NCI-H2029 (cell line): ENCODE measurements around the gene TRPT1.
A peak's percentile ranks its signal among the peaks of the same experiment; 100 is the strongest.
"Not testable (repeated sequence)": the region's sequence is repeated elsewhere in the genome, so short reads cannot be mapped to it uniquely, and the experiment has no call there.

ENCODE experiments used
- DNase-seq: peaks from one replicate; lab custom pipeline; 2025; lab: John Stamatoyannopoulos, UW

Gene TRPT1

DNA sequence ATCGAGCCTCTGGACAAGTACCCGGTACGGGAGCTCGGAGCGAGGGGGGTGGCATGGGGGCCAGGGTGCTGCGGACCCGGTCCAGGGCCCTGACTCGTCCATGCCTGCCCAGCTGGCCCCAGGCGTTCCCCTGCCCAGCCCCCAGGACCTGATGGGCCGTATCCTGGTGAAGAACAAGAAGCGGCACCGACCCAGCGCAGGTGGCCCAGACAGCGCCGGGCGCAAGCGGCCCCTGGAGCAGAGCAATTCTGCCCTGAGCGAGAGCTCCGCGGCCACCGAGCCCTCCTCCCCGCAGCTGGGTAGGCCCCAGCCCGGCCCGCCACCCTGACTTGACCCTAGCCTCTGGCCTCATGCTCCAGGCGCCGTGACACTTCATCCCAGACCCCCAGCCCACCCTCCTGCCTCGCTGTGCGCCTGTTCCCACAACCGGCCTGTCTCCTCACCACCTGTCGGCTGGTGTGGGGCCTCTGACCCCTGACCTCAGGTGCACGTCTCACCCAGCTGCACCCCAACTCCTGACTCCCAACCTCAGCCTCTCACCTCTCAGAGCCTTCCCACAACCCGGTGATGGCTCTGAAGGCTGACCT is 33.1 kb upstream of the TRPT1 start:
- no peak for DNase-seq

DNA sequence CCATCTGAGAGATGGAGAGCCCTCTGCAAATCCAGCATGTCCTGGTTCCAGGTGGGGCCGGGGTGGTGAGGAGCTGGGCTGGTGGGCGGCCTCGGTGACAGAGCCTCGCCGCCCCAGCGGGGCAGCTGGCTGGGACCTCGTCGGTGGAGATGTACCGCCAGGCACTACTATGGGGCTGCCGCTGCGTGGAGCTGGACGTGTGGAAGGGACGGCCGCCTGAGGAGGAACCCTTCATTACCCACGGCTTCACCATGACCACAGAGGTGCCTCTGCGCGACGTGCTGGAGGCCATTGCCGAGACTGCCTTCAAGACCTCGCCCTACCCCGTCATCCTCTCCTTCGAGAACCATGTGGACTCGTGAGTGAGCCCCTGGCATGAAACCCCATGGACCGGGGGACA is 32.4 kb upstream of the TRPT1 start:
- DNase-seq = no peak

DNA sequence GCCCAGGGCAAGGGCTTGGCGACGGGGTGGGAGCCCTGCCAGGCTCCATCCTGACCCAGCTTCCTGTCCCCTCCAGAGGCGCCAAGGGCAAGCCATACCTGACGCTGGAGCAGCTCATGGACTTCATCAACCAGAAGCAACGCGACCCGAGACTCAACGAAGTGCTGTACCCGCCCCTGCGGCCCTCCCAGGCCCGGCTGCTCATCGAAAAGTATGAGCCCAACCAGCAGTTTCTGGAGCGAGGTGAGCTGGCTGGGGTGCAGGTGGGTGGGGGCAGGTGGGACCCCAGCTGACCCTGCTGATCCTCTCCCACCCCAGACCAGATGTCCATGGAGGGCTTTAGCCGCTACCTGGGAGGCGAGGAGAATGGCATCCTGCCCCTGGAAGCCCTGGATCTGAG is 30.3 kb upstream of the TRPT1 start:
- DNase-seq = no peak

DNA sequence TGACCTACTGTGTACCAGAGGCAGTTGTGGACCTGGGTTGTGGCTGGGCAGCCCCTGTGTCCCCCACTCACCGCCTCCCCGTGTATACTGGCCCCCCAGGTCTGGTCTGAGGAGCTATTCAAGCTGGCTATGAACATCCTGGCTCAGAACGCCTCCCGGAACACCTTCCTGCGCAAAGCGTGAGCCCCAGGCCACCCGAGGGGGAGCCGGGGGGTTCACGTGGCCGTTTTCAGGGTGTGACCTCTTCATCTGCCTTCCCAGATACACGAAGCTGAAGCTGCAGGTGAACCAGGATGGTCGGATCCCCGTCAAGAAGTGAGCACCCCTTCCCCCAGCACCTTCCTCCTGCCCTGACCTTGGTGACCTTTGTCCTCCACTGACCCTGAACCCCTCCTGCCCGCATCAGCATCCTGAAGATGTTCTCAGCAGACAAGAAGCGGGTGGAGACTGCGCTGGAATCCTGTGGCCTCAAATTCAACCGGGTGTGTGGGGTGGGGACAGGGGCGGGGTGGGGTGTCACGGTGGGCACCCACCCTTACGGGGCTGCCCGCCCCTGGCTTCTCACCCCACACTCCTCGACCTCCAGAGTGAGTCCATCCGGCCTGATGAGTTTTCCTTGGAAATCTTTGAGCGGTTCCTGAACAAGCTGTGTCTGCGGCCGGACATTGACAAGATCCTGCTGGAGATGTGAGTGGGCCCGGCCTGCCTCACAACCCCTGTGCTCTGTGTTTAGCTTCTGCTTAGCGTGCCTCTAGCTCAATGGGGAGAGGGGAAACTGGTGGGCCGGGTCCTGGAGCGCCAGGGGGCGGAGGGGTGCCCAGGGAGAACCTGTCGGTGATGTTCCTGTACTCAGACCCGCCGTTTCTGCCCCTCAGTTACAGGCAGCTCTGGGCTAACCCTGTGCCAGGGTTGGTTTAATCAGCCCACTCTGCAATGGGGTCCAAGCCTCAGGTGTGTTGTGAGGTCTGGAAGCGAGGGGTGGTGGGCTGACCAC is 29.4 kb upstream of the TRPT1 start:
- no peak for DNase-seq

DNA sequence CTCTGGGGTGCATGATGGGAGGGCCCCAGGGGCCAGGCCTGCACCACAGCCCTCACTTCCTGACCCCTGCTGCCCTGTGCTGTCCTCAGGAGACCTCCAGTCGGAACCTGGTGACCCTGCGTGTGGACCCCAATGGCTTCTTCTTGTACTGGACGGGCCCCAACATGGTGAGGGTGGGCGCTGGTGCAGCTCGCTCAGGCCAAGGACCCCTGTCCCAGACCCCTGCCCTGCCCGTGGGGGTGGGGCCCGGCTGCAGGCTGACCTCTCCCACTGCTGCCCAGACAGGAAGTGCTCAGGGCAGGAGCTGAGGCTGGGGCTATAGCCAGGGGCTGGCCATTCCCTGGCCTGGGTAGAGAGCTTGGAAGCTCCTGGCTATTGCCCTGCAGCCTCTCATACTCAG is 28.3 kb upstream of the TRPT1 start:
- DNase-seq = no peak

DNA sequence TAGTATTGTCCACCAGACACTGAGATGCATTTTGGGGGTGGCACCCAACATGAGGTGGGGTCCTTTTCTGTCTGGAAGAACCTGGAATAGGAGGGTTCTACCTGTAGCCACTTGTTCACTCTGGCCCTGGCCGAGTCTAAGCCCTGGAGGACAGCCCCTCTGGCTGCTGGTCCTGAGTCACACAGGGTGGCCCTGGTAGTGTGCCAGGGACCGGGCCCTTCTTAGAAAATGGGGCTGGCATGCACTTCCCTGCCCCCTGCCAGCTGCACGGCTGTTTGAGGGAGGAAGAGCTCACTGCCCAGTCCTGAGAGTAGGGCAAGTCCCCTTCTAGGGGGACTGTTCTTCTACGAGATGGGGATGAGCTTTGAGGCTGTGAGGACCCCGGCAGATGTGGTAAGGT is 27.5 kb upstream of the TRPT1 start:
- DNase-seq = no peak

DNA sequence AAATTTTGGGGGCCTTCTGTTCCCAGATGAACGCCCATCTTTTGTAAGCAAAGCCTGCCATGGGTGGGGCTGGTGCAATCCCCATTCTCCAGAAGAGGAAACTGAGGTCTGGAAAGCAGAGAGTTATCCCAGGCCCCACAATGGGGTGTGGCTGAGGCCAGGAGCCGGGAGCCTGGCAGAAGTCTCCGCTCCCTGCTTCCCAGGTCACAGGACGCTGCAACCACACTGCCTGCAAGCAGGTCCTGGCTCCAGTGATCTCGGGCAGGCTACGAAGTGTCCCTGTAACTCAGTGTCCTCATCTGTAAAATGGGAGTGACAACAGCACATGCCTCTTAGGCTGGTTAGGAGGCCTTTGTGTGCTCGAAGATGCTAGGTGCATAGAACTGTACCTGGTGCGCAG is 27.1 kb upstream of the TRPT1 start:
- DNase-seq = no peak

DNA sequence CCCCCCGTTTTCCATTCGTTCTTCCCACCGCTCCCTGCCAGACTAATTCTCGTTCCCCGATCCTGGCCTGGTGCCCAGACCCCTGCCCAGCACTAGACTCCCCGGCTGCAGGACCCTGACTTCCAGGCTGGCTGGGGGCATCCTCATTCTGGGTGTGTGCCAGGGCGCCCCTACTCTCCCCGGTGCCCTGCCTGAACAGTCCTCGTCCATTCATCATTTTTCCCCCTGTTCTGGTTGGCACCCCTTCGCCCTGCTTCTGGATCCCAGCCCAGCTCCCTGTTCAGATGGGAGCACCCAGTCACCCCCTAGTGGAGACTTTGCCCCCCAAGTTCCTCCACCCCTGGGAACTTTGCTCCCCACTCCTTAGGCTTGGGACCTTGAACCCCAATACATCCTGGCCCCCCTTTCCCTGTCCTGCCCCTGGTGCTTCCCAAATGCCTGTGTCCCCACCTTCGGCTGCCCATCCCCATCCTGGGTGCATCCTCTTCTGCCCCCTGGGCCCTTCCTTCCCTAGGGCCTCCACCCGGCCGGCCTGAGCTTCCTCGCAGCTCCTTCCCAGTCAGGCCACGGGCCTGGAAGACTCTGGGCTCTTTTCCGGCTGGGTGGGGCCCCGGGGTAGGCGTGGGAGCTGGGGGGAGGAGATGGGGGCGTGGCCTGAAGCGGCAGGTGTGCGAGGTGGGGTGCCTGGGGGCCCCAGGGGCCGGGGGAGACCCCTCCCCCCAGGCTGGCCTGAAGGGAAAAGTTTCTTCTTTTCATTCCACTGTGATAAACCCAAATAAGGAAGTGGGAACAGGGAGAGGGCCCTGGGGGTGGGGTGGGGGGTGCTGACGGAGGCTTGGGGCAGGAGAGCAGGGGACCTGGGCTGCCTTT is 26.3 kb upstream of the TRPT1 start:
- no peak for DNase-seq

DNA sequence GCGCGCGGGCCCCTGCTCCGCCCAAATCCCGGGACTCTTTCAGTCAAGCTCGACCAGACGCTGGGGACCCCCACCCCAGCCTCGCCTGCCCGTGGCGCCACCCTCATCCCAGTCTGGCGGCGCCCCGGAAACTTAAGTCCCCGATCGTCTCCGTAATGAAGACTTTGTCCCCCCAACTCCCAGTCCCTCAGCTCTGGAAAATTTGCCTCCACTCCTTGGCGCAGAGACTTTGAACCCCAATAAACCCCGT is 25.7 kb upstream of the TRPT1 start:
- DNase-seq = no peak

DNA sequence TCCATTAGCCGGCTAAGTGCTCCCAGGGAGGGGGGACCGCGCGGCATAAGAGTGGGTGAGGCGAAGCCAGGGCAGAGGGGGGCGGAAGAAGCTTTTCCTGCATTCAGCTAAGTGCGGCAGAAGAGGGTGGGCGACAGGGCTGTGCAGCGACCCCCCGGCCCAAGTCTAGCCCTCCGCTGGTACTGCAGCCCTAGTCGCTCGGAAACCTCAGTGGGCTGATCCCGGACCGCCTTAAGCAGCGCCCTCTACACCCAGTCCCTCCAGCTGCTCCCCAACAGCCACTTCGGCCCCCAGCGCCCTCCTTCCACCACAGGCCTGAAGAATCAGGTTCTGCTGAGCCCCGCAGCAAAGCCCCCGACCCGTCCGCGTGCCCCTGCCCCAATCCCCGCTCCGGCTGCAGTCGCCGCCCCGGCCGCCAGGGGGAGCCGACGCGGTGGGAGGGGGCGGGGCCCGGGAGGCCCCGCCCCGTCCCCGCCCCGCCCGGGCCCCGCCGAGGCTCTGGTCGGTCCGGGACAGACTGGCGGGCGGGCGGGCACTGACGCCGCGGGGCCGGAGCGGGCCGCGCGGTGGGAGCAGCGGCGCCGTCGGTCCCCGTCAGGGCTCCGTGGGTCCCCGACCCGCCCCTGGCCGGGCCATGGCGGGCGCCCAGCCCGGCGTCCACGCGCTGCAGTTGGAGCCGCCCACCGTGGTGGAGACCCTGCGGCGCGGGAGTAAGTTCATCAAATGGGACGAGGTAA is 25.2 kb upstream of the TRPT1 start, which contains the start of gene PLCB3:
Gene PLCB3 (plus strand): TSS at position 515 of the 737 bp plus-strand sequence. CDS start 120 bp downstream, at position 635.
- no peak for DNase-seq

DNA sequence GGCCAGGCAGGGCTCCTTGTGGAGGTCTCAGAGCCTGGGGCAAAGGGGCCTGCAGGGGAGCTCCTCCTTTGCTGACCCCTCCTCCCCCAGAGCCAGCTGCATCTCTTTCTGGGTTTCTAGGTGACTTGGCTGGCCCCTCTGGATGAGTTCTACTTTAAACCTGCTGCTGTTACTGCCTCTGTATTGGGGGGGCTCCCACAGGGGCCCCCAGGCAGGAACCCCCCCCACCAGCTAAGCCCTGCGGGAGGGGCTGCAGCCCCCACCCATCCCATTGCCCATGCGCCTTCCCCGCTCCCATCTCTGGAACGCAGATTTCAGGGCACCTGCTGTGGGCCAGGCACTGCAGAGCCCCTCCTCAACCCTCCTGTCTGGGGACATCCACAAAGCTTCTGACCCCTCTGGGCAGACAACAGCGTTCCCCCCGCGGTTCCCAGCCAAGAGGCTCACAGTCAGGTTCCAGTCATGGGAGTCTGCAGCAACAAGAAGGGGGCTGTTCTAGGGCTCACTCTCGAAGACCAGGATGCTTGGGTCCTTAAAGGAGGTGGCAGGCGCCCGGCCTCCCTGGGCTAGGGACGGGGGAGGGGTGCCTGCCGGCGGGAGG is 24.5 kb upstream of the TRPT1 start:
- no peak for DNase-seq

DNA sequence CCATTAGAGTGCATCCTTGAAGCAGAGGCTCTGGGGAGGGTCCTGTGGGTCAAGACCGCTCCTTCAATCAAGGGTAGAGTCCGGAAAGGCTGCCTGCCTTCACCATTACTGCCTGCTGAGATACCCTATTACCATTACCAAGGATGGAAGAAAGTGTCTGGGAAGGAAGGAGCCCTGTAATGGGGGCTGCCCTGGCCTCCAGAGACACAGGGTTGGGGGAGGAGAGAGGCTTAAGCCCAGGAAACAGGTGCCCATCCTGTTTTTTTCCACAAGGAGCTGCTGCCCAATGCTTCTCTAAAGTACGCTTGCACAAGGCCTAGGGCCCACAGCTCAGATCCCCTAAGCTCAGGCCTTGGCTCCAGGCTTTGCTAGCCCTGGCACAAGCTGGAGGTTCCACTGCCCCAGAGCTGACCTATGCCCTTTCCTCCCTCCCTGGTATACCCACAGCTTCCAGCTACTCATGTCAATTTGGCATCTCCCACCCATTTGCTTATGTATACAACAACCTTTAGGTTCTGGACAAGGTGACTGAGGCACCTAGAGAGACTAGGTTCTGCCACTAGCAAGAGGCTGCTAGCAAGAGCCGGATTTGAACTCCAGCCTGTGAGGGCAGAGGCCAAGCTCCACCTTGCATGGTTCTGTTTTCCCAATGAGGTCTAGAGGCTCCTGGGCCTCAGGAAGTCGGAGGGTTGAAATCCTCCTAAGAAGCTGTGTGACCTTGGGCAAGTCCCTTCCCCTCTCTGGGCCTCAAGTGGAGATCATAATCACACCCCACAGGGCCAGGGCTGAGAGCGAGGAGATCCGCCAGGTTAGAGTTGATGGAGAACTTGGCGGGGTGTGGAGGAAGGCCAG is 23.8 kb upstream of the TRPT1 start:
- DNase-seq = no peak

DNA sequence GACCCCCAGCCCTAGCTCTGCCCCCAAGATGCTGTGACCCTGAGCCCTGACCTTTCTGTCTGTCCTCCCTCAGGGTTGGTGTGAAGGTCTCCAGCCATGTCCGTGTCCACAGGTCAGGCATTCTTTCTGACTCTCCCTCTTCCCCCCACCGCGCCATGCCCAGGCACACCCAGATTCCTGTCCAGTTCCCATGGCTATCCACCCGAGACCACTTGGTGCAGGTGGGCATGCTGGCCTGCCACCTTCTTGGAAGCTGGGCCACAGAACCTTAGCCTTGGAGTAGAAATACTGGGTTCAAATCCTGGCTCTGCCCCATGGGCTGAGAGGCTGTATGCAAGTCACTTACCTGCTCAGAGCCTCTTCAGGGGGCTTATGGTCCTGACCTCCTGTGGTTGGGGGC is 23.1 kb upstream of the TRPT1 start:
- no peak for DNase-seq

DNA sequence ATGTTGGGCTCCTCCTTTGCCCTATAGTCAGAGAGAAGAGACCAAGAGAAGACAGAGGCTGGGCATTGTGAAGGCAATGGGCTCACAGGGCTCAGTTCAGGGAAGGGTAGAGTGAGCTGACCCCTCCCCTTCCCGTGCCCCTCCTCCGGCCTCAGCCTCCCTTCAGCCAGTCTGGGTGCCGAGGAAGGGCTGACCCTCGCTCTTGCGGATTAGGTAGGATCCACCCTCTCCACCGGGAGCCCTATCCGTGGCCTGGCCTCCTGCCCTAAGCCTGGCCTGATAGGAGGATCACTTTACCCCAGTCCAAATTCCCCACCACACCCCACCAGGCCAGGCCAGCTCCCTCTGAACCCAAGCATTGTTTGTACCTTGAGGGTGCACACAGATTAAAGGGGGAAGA is 22.6 kb upstream of the TRPT1 start:
- no peak for DNase-seq

DNA sequence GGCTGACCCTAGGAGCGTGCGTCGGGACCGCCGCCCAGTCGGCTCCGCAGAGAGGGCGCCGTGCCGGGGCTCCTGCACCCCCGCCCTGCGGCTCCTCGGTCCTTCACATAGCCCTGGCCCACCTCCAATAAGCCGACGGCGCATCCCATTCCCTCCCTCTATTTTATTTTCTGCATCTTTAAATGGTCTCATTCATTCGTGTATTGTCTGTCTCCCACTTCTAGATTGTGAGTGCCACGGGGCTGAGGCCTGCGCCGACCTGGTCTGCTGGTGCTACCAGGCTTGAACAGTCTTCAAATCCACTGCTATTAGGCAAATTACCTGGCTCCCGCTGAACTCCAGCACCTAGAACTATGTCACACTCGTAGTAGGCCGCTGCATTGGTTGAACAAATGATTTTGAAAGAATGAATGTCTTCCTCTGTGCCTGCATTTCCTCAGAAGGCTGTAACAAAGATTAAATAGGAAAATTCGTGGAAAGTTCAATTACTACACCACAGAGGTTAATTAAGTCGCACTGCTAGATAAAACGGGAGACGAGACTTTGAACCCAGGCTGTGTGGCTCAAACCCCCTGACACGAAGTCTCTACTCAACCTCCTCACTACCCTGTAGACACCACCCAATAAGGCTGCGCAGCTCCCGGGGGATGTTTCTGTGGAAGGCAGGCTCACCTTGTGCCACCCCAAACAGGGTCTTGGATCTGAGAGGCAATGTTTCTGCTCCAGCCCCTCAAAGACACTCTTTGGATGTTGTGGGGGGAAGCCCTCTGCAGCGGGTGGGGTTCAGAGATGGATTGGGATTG is 21.9 kb upstream of the TRPT1 start:
- no peak for DNase-seq

DNA sequence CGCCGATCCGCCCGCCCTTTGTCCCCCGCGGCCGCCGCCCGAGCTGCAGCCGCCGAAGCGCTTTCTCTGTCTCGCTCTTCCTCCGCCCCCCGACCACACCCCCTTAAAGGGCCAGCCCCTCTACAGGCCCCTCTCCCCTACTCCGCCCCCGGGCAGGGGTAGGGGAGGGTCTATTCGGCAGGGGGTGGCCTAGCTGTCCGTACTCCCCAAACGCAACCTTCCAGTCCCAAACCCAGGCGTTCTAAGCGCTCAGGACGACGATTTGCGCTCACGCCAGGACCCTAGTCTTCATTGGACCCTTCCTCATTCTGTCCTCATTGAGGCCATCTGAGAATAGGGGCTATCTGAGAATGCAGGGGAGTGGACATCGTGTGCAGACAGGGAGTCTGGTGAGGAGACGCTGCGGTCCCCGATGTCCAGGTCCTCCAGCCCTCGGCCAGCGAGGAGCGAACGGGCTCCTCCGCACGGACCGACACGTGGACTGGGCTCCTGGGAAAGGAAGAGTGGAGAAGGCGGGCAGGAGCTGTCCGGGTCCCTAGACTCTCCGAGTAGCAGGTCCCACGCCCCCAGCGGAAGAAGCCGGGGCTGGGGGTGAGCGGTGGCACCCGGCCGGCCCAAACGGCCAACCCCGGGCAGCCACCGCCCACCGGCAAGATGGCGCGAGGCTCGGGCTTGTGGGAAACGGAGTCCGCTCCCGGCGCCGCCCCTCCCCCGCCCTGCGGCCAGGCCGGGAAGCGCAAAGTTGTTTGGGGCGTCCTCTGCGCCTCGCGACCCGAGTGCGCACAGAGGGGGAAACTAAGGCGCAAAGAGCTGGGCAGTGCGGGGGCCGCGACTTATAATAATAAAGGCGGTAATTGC is 21.1 kb upstream of the TRPT1 start, which contains the start of gene PPP1R14B:
Gene PPP1R14B (minus strand): TSS at position 73 of the 858 bp plus-strand sequence. CDS start 270 bp downstream, outside the sequence.
- peak; percentile 83 for DNase-seq

DNA sequence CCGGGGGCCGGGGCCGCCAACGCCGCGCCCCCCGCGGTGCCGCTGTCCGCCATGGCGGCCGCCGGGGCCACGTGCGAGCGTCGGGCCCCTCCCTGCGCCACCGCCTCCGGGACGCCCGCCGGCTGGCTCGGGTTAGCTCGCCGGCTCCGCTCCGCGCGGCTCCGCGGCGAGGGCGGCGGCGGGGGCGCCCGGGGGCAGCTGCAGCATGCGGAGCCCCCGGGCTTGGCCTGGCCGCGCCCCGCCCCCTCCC is 20.6 kb upstream of the TRPT1 start:
- DNase-seq = not testable (repeated sequence)

DNA sequence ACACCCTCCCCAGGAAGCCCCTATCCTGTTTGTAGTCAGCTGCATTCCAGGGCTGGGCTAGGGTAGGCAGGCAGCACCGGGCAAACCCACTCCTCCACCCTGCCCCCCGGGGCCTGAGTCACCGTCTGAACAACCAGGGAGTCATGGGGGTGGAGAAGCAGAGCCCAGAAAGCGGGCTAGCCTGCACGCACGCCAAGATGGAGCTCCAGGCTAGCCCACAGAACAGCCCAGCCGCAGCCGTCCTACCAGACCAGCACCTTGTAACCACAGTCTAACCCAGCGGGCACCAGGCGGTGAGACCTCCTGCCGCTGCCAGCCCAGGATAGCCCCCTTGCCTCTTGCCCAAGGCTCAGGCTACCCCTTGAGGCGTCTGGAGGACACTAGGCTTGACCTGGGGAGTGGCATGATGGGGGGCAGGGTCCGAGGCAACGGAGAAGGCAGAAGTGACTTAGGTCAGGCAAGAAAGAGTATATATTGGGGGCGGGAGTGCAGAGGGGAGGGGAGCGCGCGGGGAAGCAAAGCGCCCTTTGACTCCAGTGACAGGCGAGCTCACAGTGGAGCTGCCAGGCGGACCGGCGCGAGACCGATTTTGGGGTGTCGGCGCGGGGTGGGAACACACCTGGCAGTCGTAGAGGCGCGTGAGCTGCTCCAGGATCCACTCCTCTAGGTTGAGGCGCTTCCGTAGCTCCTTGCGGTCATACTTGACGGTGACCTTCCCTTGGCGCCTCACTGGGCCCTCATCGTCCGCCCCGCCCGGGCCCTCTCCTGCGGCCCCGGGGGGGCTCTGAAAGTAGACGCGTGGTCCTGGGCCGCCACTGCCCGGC is 20.0 kb upstream of the TRPT1 start:
- DNase-seq = peak; percentile 68
